Measurements from ENCODE around the gene MLPH.
"Not testable (repeated sequence)": the region's sequence is repeated elsewhere in the genome, so short reads cannot be mapped to it uniquely, and the experiment has no call there.

Gene MLPH

GRCh38 chr2:237581326-237581725 is 94.3 kb downstream of the MLPH start:
- no peak overlapping the region for H3K4me3 ChIP-seq (ENCODE audit: low read length)
- no peak for TF ChIP-seq ZNF274 (IDR thresholded peaks at IDR 0.05; ENCODE audit: low read depth, low read length)

- TF ChIP-seq ZNF274 (IDR thresholded peaks at IDR 0.05; ENCODE audit: low read depth, low read length), result no peak
- no peak overlapping the region for H3K4me3 ChIP-seq (ENCODE audit: low read length)
Measured at GRCh38 chr2:237581751-237582746, 95.0 kb downstream of the MLPH start.

DNA sequence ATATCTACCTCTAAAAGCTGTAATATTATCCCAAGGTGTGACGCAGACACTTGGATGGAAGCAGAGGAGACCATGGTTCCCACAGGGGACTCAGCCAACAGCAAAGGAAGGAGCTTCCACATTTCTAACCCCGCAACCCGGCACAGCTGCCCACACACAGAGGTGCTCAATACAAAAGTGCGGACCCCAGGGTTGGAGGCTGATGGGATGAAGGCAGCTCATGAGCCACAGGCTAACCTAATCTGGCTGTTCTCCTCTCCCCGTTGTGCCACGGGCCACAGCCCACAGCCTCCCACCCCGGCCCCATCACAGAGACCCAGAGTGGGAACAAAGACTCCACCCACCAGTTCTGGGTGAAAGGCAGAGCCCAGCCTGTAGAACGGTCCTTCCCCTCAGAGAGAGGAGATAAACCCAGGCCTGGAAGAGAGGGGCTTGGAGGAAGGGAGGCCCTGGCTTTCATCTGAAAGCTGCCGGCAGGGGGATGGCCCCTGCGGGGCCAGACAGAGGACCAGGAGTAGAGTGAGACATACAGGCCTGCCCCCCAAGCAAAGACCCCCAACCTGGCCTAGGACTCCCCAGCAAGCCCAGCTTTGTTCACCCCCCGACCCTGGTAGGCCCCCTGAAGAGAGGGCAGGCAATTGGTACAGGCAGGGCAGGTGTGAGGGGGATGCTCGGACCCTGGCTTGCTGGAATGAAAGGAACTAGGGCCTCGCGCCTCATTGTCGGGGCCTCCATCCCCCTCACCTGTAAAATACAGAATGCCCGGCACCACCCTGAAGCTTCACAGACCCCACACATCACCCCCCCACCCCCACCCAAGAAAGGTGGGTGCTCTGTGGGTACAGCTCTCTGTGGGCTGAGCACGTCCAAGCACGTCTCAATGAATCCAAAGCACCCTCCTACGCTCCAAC is 96.6 kb downstream of the MLPH start:
- no peak for TF ChIP-seq ZNF274 (IDR thresholded peaks at IDR 0.05; ENCODE audit: low read depth, low read length)
- no peak overlapping the region for H3K4me3 ChIP-seq (ENCODE audit: low read length)

DNA sequence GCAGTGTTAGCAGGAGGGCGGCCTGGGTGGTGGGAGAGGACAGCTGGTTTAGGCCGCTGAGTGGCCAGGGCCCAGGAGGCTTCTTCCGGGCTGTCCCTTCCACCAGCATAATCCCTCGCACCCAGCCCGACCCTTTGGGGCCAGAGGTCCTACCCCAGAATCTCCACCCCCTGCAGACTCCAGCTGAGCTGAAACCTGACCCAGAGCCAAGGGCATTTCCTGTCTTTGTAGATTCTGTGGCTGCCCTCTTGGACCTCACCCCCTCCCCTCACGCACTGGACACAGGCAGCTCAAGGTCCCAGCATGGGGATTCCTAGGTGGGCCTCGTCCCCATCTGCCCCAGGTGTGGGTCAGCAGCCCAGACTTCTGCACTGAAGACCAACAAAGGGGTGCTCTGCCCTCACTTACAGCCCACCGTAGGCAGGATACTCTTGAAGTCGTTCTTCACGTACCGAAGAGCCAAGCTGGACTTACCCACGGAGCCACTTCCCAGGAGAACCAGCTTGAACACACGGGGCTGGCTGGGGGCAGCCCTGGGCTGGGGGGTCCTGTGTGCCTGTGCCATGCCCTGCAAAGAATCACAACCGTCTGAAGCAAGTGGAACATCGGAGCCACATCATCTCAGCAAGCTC is 98.7 kb downstream of the MLPH start:
- no peak for TF ChIP-seq ZNF274 (IDR thresholded peaks at IDR 0.05; ENCODE audit: low read depth, low read length)
- H3K4me3 ChIP-seq (ENCODE audit: low read length), result no peak overlapping the region

DNA sequence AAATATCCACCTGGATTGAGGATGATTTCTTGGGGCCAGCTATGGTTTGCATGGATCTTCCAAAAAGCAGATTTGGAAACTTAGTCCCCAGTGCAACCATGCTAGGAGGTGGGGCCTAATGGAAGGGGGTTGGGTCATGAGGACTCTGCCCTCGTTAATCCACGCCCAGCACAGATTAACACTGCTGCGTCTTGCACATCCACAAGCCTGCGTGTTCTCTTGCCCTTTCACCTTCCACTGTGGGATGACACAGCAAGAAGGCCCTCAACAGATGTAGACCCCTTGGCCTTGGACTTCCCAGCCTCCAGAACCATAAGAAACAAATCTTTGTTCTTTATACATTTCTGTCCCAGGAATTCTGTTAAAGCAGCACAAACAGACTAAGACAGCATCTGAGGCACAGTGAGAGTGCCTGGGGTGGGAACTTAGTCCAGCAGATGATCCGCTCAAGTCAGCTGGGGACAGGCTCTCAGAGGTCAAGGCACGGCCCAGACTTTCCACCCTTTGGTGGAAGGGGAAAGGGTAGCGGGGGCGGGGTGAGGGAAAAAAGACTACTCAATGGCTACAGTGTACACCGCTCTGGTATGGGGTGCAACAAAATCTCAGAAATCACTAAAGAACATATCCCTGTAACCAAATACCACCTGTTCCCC is 101.1 kb downstream of the MLPH start:
- H3K4me3 ChIP-seq (ENCODE audit: low read length), result no peak overlapping the region
- TF ChIP-seq ZNF274 (IDR thresholded peaks at IDR 0.05; ENCODE audit: low read depth, low read length), result no peak

- H3K4me3 ChIP-seq (ENCODE audit: low read length), result no peak within 1 kb of the TSS
- TF ChIP-seq ZNF274 (IDR thresholded peaks at IDR 0.05; ENCODE audit: low read depth, low read length), result no peak
Measured at GRCh38 chr2:237590272-237591140, 103.5 kb downstream of the MLPH start, which contains the start of gene RAB17. Gene RAB17 (minus strand): TSS chr2:237590734. CDS start chr2:237586154, 4,580 bp downstream.

DNA sequence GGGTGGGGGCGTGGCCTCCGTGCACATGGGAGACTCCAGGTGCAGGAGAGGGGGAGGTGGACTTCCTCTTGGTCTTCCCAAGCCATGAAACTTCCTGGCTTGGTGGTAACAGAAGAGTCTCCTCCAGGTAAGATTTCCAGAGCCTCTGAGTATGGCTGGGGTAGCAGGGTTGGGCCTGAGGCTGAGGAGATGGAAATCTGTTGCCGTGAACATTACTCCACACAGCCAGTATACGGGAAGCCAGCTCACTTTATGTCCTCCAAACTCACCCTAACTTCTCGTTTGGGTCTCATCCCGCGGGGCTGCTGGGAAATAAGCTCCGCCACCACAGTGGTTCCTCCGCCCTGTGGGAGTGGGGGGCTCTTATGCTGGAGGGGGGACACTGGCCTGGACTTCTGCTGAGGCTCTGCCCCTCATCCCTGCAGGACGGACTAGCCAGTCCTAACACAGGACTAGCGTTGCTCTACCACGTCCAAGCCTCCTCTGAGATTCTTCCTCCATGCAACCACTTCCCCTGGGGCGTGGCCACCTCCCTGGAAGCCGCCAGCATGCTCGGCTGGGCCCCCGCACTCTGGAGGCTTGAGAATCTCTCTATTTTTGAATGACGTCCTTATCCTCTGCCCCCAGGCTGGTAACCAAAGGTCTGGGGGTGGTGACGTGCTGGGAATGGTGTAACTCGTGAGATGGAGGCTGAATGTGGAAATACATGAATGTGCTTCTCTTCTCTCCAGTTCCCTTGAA is 104.3 kb downstream of the MLPH start:
- no peak overlapping the region for H3K4me3 ChIP-seq (ENCODE audit: low read length)
- TF ChIP-seq ZNF274 (IDR thresholded peaks at IDR 0.05; ENCODE audit: low read depth, low read length), result no peak

DNA sequence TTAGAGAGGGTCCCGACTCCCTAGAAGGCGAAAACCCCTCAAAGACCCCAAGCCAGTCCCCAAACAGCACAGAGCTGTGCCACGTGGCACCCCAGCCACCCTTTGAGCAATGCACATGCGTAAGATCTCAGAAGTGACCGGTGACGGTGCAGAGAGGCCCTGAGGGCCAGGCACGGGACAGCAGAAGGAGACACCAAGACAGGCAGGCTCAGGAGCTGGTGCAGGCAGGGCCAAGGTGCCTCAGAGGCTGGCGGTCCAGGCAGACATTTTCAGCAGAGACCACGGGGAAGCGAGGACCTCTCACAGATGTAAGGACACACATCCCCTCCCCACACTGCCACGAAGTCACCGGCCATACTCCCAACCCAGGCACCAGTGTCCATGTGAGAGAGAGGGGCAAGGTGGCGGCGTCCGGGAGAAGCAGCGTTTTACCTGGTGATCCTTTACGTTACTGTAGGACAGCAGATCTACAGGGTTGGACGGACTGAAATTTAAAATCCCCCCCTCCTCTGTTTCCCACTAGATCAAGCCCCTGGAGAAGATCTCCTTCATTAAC is 105.5 kb downstream of the MLPH start:
- H3K4me3 ChIP-seq (ENCODE audit: low read length), result no peak overlapping the region
- no peak for TF ChIP-seq ZNF274 (IDR thresholded peaks at IDR 0.05; ENCODE audit: low read depth, low read length)

DNA sequence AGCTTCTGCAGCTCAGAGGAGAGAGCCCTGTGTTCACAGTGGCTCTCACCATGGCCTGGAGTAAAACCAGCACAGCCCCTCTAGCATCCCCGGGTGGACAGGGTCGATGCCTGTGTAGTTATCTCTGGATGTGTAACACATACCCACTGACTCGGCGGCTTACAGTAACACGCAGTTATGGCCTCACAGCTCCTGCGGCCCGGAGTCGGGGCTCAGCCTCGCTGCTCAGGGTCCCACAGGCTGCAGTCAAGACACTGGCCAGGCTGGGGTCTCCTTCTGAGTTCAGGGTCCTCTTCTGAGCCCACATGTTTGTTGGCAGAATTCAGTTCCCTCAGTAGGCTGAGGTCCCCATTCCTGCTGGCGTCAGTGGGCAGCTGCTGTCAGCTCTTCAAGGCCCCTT is 106.0 kb downstream of the MLPH start:
- no peak overlapping the region for H3K4me3 ChIP-seq (ENCODE audit: low read length)
- TF ChIP-seq ZNF274 (IDR thresholded peaks at IDR 0.05; ENCODE audit: low read depth, low read length), result no peak

- TF ChIP-seq ZNF274 (IDR thresholded peaks at IDR 0.05; ENCODE audit: low read depth, low read length), result no peak
- no peak overlapping the region for H3K4me3 ChIP-seq (ENCODE audit: low read length)
Measured at GRCh38 chr2:237593596-237594320, 106.7 kb downstream of the MLPH start.

- no peak overlapping the region for H3K4me3 ChIP-seq (ENCODE audit: low read length)
- no peak for TF ChIP-seq ZNF274 (IDR thresholded peaks at IDR 0.05; ENCODE audit: low read depth, low read length)
Measured at GRCh38 chr2:237594514-237594871, 107.4 kb downstream of the MLPH start.

DNA sequence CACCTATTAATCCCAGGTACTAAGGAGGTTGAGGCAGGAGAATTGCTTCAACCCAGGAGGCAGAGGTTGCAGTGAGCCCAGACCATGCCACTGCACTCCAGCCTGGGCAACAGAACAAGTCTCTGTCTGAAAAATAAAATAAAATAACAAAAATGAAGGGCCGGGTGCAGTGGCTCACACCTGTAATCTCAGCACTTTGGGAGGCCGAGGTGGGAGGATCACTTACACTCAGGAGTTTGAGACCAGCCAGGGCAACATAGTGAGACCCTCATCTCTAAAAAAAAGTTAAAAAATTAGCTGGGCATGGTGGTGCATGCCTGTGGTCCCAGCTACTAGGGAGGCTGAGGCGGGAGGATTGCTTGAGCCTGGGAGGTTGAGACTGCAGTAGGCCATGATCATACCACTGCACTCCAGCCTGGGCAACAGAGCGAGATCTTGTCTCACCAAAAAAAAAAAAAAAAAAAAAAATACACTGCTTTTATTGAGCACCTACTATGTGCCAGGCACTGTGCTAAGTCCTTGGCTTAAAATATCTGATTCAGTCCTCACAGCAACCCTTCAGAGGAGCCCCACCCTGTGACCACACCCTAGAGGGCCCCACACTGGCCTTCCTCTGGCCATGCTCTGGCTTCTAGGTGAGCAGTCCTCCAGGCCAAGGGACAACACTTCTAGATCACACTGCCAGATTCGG is 108.9 kb downstream of the MLPH start:
- H3K4me3 ChIP-seq (ENCODE audit: low read length), result not testable (repeated sequence)
